ENCODE results near the gene GPR17. TPM values are rescaled to one million over a fixed set of nuclear protein-coding genes. Genes with fewer than 3 reads are reported as not detected.

GPR17 gene
- total RNA-seq, 4 donors from 2014 or later = not detected

- TF ChIP-seq CTCF (IDR thresholded peaks at IDR 0.05) = no peak
- no peak for TF ChIP-seq POLR2A (IDR thresholded peaks at IDR 0.05)
- Histone ChIP-seq H3K4me3 (replicated peaks in 1 of 3) (no peak overlapping the region), H3K9me3 (no peaks in the 10 kb centered on the region), H3K36me3 (no peaks in the 10 kb centered on the region), H3K4me1 (no peaks in the 10 kb centered on the region), H3K27ac (no peak overlapping the region), H3K27me3 (no peaks in the 10 kb centered on the region)
- no peak for DNase-seq
- 77 to 78% methylated on average over 18 of the region's 18 CpGs for WGBS, 2 donors
- intact Hi-C loops (cut with DNase I) = no loop called here
Measured at GRCh38 chr2:127615511-127616166, 30.3 kb upstream of the GPR17 start.

- 61 to 75% methylated on average over 7 of the region's 7 CpGs for WGBS, 2 donors
- H3K4me3 ChIP-seq (replicated peaks in 1 of 3) = no peak overlapping the region
- no peak overlapping the region for H3K27ac ChIP-seq
- H3K9me3 ChIP-seq = no peaks in the 10 kb centered on the region
- no peaks in the 10 kb centered on the region for H3K4me1 ChIP-seq
- intact Hi-C loops (cut with DNase I) = no loop called here
- no peaks in the 10 kb centered on the region for H3K36me3 ChIP-seq
- H3K27me3 ChIP-seq = no peaks in the 10 kb centered on the region
- no peak for DNase-seq
- no peak for TF ChIP-seq POLR2A (IDR thresholded peaks at IDR 0.05)
- TF ChIP-seq CTCF (IDR thresholded peaks at IDR 0.05) = no peak
Measured at GRCh38 chr2:127618551-127619202, 27.3 kb upstream of the GPR17 start.

GRCh38 chr2:127619203-127619590 lies 26.8 kb upstream of the GPR17 start:
- H3K27ac ChIP-seq = no peak overlapping the region
- DNase-seq = no peak
- no peak overlapping the region for H3K4me3 ChIP-seq (replicated peaks in 1 of 3)
- H3K36me3 ChIP-seq = no peaks in the 10 kb centered on the region
- TF ChIP-seq CTCF (IDR thresholded peaks at IDR 0.05) = no peak
- no peak for TF ChIP-seq POLR2A (IDR thresholded peaks at IDR 0.05)
- no peaks in the 10 kb centered on the region for H3K27me3 ChIP-seq
- intact Hi-C loops (cut with DNase I) = no loop called here
- 93 to 98% methylated on average over 6 of the region's 6 CpGs for WGBS, 2 donors
- H3K4me1 ChIP-seq = no peaks in the 10 kb centered on the region
- H3K9me3 ChIP-seq = no peaks in the 10 kb centered on the region

- no peak for DNase-seq
- WGBS, 2 donors = 75 to 87% methylated on average over 13 to 14 of the region's 16 CpGs
- H3K4me3 ChIP-seq (replicated peaks in 1 of 3) = no peak overlapping the region
Measured at GRCh38 chr2:127619877-127620705, 25.9 kb upstream of the GPR17 start.

More at GRCh38 chr2:127619877-127620705, 25.9 kb upstream of the GPR17 start:
- no peaks in the 10 kb centered on the region for H3K9me3 ChIP-seq
- no peaks in the 10 kb centered on the region for H3K4me1 ChIP-seq
- H3K27me3 ChIP-seq = no peaks in the 10 kb centered on the region
- H3K27ac ChIP-seq = no peak overlapping the region
- no peaks in the 10 kb centered on the region for H3K36me3 ChIP-seq
- intact Hi-C loops (cut with DNase I) = no loop called here
- no peak for TF ChIP-seq CTCF (IDR thresholded peaks at IDR 0.05)
- no peak for TF ChIP-seq POLR2A (IDR thresholded peaks at IDR 0.05)

Data from thyroid gland (tissue), 4 donors.